ENCODE measurements around the gene PUSL1.

Gene PUSL1

DNA sequence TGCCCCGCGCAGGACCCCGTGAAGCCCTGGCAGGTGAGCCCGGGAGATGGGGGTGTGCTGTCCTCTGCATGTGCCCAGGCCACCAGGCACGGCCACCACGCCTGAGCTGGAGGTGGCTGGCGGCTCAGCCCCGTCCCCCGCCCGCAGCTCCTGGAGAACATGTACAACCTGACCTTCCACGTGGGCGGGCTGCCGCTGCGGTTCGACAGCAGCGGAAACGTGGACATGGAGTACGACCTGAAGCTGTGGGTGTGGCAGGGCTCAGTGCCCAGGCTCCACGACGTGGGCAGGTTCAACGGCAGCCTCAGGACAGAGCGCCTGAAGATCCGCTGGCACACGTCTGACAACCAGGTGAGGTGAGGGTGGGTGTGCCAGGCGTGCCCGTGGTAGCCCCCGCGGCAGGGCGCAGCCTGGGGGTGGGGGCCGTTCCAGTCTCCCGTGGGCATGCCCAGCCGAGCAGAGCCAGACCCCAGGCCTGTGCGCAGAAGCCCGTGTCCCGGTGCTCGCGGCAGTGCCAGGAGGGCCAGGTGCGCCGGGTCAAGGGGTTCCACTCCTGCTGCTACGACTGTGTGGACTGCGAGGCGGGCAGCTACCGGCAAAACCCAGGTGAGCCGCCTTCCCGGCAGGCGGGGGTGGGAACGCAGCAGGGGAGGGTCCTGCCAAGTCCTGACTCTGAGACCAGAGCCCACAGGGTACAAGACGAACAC, 24.5 kb downstream of the PUSL1 start:
- no CpG with 5 or more reads among the region's 48 CpGs for WGBS (ENCODE audit: insufficient coverage, insufficient read length)
- Histone ChIP-seq H3K27me3 (ENCODE audit: control insufficient read depth, insufficient read depth, low read length) (no peaks in the 10 kb centered on the region), H3K9me3 (ENCODE audit: control insufficient read depth, insufficient read depth, low read length) (no peaks in the 10 kb centered on the region), H3K36me3 (ENCODE audit: control insufficient read depth, insufficient read depth, low read length) (peaks cover 6% of the 10 kb centered on the region; the same call in 1 of the 2 replicates), H3K4me1 (ENCODE audit: control insufficient read depth, insufficient read depth, low read length) (peaks cover 2% of the 10 kb centered on the region; the same call in 1 of the 2 replicates), H3K4me3 (ENCODE audit: low read length) (no peak overlapping the region), H3K27ac (ENCODE audit: low read length) (no peak overlapping the region)
- DNase-seq (ENCODE audit: low read depth, low spot score): no peak

DNA sequence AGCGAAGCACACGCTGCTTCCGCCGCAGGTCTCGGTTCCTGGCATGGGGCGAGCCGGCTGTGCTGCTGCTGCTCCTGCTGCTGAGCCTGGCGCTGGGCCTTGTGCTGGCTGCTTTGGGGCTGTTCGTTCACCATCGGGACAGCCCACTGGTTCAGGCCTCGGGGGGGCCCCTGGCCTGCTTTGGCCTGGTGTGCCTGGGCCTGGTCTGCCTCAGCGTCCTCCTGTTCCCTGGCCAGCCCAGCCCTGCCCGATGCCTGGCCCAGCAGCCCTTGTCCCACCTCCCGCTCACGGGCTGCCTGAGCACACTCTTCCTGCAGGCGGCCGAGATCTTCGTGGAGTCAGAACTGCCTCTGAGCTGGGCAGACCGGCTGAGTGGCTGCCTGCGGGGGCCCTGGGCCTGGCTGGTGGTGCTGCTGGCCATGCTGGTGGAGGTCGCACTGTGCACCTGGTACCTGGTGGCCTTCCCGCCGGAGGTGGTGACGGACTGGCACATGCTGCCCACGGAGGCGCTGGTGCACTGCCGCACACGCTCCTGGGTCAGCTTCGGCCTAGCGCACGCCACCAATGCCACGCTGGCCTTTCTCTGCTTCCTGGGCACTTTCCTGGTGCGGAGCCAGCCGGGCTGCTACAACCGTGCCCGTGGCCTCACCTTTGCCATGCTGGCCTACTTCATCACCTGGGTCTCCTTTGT, 25.3 kb downstream of the PUSL1 start:
- peaks cover 6% of the 10 kb centered on the region; the same call in 1 of the 2 replicates for H3K36me3 ChIP-seq (ENCODE audit: control insufficient read depth, insufficient read depth, low read length)
- H3K27me3 ChIP-seq (ENCODE audit: control insufficient read depth, insufficient read depth, low read length): no peaks in the 10 kb centered on the region
- whole genome bisulfite sequencing (ENCODE audit: insufficient coverage, insufficient read length): no CpG with 5 or more reads among the region's 36 CpGs
- no peak overlapping the region for H3K27ac ChIP-seq (ENCODE audit: low read length)
- peaks cover 2% of the 10 kb centered on the region; the same call in 1 of the 2 replicates for H3K4me1 ChIP-seq (ENCODE audit: control insufficient read depth, insufficient read depth, low read length)
- H3K9me3 ChIP-seq (ENCODE audit: control insufficient read depth, insufficient read depth, low read length): no peaks in the 10 kb centered on the region
- no peak for DNase-seq (ENCODE audit: low read depth, low spot score)
- H3K4me3 ChIP-seq (ENCODE audit: low read length): no peak overlapping the region

DNA sequence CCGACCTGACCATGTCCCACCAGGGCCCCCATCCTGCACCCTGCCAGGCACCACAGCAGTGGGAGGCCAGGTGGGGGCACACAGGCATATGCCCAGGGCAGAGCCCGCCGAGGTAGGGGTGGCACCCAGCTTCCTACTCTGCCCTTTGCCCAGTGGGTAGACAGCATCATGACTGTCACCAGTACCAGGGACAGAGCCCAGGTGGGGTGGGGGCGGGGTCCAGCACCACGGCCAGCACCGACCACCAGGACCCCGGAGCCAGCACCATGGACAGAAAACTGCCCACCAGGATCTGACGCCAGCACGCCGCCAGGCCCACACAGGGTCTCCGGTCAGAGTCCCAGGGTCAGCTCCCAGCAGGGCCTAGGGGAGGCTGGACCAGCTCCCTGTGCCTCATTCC, 26.4 kb downstream of the PUSL1 start:
- Histone ChIP-seq H3K27me3 (ENCODE audit: control insufficient read depth, insufficient read depth, low read length) (no peaks in the 10 kb centered on the region), H3K4me1 (ENCODE audit: control insufficient read depth, insufficient read depth, low read length) (no peaks in the 10 kb centered on the region)
- no CpG with 5 or more reads among the region's 11 CpGs for WGBS (ENCODE audit: insufficient coverage, insufficient read length)

DNA sequence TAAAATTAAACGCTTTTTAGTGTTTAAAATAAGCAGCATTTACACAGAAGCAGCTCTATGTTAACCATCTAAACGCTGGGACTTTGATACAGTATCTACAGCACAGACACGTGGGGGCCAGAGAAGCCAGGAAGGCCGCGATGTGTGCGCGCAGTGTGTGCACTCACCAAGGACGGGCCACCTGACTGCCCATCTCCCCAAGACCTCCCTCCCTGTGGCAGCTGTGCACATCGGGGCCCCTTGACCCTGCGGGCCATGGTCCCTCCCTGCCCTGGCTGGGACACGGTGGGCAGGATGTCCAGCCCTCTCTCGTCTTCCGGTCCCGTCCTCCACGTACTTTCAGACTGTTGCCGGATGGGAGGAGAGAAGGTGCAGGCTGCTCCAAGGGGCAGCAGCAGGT, 26.9 kb downstream of the PUSL1 start:
- Histone ChIP-seq H3K4me3 (ENCODE audit: low read length) (no peak overlapping the region), H3K9me3 (ENCODE audit: control insufficient read depth, insufficient read depth, low read length) (no peaks in the 10 kb centered on the region), H3K4me1 (ENCODE audit: control insufficient read depth, insufficient read depth, low read length) (no peaks in the 10 kb centered on the region), H3K36me3 (ENCODE audit: control insufficient read depth, insufficient read depth, low read length) (peaks cover 15% of the 10 kb centered on the region; the same call in 1 of the 2 replicates), H3K27me3 (ENCODE audit: control insufficient read depth, insufficient read depth, low read length) (no peaks in the 10 kb centered on the region), H3K27ac (ENCODE audit: low read length) (no peak overlapping the region)
- no peak for DNase-seq (ENCODE audit: low read depth, low spot score)
- WGBS (ENCODE audit: insufficient coverage, insufficient read length): no CpG with 5 or more reads among the region's 16 CpGs

More for the DNA sequence above, 26.4 kb downstream of the PUSL1 start:
- no peaks in the 10 kb centered on the region for H3K9me3 ChIP-seq (ENCODE audit: control insufficient read depth, insufficient read depth, low read length)
- H3K36me3 ChIP-seq (ENCODE audit: control insufficient read depth, insufficient read depth, low read length): peaks cover 11% of the 10 kb centered on the region; the same call in 1 of the 2 replicates
- H3K27ac ChIP-seq (ENCODE audit: low read length): no peak overlapping the region
- DNase-seq (ENCODE audit: low read depth, low spot score): no peak
- no peak overlapping the region for H3K4me3 ChIP-seq (ENCODE audit: low read length)

DNA sequence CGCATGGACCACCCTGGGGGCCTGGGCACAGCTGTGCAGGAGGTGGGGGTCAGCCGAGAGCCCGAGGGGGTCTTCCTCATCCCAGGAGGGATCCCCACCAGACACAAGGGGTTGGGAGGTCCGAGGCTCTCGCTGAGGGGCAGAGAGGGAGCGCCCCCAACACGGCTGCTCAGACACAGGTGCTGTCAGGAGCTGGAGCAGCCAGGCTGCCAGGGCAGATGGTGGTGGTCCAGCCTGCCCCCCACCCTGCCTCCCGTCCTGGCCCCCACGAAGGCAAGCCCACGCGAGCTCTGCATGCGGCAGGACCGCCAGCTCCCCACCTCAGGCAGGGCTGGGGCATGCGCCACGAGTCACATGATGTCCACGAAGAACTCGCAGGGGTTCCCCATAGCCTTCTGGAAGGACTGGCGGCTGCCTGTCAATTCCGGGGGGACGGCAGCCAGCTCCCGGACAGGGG, 27.4 kb downstream of the PUSL1 start:
- H3K9me3 ChIP-seq (ENCODE audit: control insufficient read depth, insufficient read depth, low read length): no peaks in the 10 kb centered on the region
- no peak overlapping the region for H3K4me3 ChIP-seq (ENCODE audit: low read length)
- peaks cover 17% of the 10 kb centered on the region for H3K36me3 ChIP-seq (ENCODE audit: control insufficient read depth, insufficient read depth, low read length)
- H3K4me1 ChIP-seq (ENCODE audit: control insufficient read depth, insufficient read depth, low read length): no peaks in the 10 kb centered on the region
- DNase-seq (ENCODE audit: low read depth, low spot score): no peak
- no CpG with 5 or more reads among the region's 21 CpGs for WGBS (ENCODE audit: insufficient coverage, insufficient read length)
- H3K27me3 ChIP-seq (ENCODE audit: control insufficient read depth, insufficient read depth, low read length): no peaks in the 10 kb centered on the region
- H3K27ac ChIP-seq (ENCODE audit: low read length): no peak overlapping the region

DNA sequence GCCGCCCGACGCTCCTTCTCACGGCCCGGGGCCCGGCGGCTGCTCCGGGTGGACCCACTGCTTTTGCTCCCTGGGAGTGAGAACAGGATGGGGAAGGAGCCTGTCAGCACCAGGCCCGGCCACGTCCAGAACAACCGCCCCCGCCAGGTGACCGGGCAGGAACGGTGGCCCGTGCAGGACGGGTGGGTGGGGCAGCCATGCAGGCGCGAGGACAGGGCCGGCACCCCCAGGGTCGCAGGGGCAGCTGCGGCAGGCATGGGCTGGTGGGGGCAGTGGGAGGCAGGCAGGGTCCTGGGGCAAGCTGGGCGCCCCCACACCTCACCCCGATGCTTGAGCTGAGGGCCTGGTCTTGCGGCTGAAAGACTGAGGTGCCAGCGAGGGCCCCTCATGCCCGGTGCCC, 28.0 kb downstream of the PUSL1 start:
- Histone ChIP-seq H3K4me3 (ENCODE audit: low read length) (no peak overlapping the region), H3K4me1 (ENCODE audit: control insufficient read depth, insufficient read depth, low read length) (no peaks in the 10 kb centered on the region), H3K36me3 (ENCODE audit: control insufficient read depth, insufficient read depth, low read length) (peaks cover 22% of the 10 kb centered on the region), H3K9me3 (ENCODE audit: control insufficient read depth, insufficient read depth, low read length) (no peaks in the 10 kb centered on the region), H3K27ac (ENCODE audit: low read length) (no peak overlapping the region), H3K27me3 (ENCODE audit: control insufficient read depth, insufficient read depth, low read length) (no peaks in the 10 kb centered on the region)
- DNase-seq (ENCODE audit: low read depth, low spot score): no peak
- WGBS (ENCODE audit: insufficient coverage, insufficient read length): no CpG with 5 or more reads among the region's 26 CpGs

DNA sequence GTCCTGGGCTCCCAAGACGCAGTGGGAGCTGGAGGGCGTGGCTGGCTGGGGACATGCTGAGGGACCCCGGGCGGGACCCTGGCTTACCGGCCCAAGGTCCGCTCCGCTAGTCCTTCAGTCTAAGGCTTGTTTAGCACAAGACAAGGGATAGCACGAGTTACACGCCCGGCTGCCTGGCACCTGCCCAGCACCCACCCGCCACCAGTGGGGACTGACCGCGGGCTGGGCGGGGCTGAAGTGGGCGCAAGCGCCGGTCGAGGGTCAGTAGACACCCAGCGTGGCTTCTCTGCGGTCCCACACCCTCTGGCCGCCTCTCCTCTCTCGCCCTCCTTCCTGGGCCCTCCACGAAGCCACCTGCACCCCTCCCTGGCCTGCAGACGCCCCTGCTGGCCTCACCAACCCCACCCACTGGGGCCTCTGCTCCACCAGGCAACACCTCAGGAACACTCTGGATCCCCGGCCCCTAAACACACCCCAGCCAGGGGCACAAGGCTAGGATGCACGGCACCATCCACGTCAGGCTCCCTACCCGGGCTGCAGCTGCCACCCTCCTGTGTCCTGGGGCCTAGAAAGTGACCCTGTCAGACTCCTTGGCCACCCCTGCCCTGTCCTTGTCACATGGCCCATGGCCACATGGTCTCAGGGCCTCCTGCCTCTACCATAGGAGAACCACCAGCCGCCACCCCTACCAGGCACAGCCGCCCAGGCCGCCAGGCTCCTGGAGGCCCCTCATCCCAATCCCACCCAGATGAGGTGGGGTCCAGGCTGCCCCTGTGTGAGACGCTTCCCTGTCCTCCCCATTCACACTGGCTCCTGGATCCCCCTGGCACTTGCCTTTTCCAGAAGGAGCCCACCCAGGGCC, 28.8 kb downstream of the PUSL1 start:
- no peak overlapping the region for H3K4me3 ChIP-seq (ENCODE audit: low read length)
- no CpG with 5 or more reads among the region's 32 CpGs for WGBS (ENCODE audit: insufficient coverage, insufficient read length)
- H3K27ac ChIP-seq (ENCODE audit: low read length): no peak overlapping the region
- no peaks in the 10 kb centered on the region for H3K27me3 ChIP-seq (ENCODE audit: control insufficient read depth, insufficient read depth, low read length)
- H3K4me1 ChIP-seq (ENCODE audit: control insufficient read depth, insufficient read depth, low read length): no peaks in the 10 kb centered on the region
- H3K36me3 ChIP-seq (ENCODE audit: control insufficient read depth, insufficient read depth, low read length): peaks cover 24% of the 10 kb centered on the region
- DNase-seq (ENCODE audit: low read depth, low spot score): no peak
- no peaks in the 10 kb centered on the region for H3K9me3 ChIP-seq (ENCODE audit: control insufficient read depth, insufficient read depth, low read length)

DNA sequence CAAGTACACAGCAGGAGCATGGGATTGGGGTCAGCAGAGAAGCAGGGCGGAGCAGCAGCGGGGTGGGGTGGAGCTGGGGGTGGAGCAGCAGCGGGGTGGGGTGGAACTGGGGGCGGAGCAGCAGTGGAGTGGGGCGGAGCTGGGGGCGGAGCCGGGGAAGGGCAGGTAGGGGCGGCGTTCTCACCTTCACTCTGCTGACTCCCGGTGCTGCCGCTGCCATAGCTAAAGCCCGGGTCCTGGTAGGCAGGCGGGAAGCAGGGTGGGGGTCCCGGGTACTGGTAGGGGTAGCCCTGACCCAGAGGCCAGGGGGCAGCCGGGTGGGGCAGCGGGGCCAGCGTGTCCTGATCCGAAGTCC, 29.4 kb downstream of the PUSL1 start:
- H3K36me3 ChIP-seq (ENCODE audit: control insufficient read depth, insufficient read depth, low read length): peaks cover 24% of the 10 kb centered on the region
- H3K27ac ChIP-seq (ENCODE audit: low read length): no peak overlapping the region
- no peak overlapping the region for H3K4me3 ChIP-seq (ENCODE audit: low read length)
- no peaks in the 10 kb centered on the region for H3K9me3 ChIP-seq (ENCODE audit: control insufficient read depth, insufficient read depth, low read length)
- DNase-seq (ENCODE audit: low read depth, low spot score): no peak
- H3K4me1 ChIP-seq (ENCODE audit: control insufficient read depth, insufficient read depth, low read length): no peaks in the 10 kb centered on the region
- no CpG with 5 or more reads among the region's 18 CpGs for WGBS (ENCODE audit: insufficient coverage, insufficient read length)
- H3K27me3 ChIP-seq (ENCODE audit: control insufficient read depth, insufficient read depth, low read length): no peaks in the 10 kb centered on the region

DNA sequence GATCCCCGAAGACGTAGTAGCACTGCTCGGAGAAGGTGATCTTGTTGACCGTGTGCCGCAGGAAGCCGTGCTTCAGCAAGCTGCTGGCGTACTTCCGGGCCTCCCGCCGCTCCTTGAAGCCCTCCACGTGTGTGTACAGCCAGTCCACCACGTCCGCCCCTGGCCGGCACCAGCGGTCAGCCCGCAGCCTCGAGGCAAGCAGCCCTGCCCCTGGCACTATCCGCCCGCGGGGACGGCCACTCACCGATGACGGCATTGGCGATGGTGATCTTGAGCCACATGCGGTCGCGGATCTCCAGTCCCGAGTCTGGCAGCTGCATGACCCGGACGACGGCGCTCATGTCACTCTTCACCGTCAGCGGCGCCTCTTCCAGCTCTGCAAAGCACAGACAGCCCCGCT, 29.9 kb downstream of the PUSL1 start:
- peaks cover 24% of the 10 kb centered on the region for H3K36me3 ChIP-seq (ENCODE audit: control insufficient read depth, insufficient read depth, low read length)

DNA sequence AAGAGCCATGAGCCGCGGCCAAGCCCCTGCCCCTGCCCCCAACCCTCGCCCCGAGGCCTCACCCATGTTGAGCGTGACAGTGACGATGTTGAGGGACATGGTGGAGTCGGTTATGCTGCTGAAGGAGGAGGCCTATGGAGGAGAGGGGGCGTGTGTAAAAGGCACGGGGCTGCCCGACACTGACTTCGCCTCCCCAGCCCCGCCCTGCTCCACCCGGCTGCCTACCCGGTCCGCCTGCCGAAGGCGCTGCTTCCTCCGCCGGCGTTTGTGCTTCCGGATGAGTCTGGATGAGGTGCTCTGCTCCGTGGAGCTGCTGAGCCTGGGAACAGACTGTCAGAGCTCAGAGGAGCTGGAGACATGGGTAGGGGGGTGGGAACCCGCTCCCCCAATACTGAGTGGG, 31.8 kb downstream of the PUSL1 start:
- Histone ChIP-seq H3K4me1 (ENCODE audit: control insufficient read depth, insufficient read depth, low read length) (no peaks in the 10 kb centered on the region), H3K27me3 (ENCODE audit: control insufficient read depth, insufficient read depth, low read length) (no peaks in the 10 kb centered on the region), H3K4me3 (ENCODE audit: low read length) (no peak overlapping the region), H3K9me3 (ENCODE audit: control insufficient read depth, insufficient read depth, low read length) (no peaks in the 10 kb centered on the region), H3K36me3 (ENCODE audit: control insufficient read depth, insufficient read depth, low read length) (peaks cover 24% of the 10 kb centered on the region), H3K27ac (ENCODE audit: low read length) (no peak overlapping the region)
- no CpG with 5 or more reads among the region's 23 CpGs for WGBS (ENCODE audit: insufficient coverage, insufficient read length)
- no peak for DNase-seq (ENCODE audit: low read depth, low spot score)

More for the DNA sequence above, 29.9 kb downstream of the PUSL1 start:
- WGBS (ENCODE audit: insufficient coverage, insufficient read length): no CpG with 5 or more reads among the region's 36 CpGs
- Histone ChIP-seq H3K4me3 (ENCODE audit: low read length) (no peak overlapping the region), H3K27ac (ENCODE audit: low read length) (no peak overlapping the region), H3K4me1 (ENCODE audit: control insufficient read depth, insufficient read depth, low read length) (no peaks in the 10 kb centered on the region), H3K9me3 (ENCODE audit: control insufficient read depth, insufficient read depth, low read length) (no peaks in the 10 kb centered on the region), H3K27me3 (ENCODE audit: control insufficient read depth, insufficient read depth, low read length) (no peaks in the 10 kb centered on the region)
- no peak for DNase-seq (ENCODE audit: low read depth, low spot score)

All from iPS DF 6.9 (cell line).